ENCODE data around the gene MSL2.
"Not testable (repeated sequence)": the region's sequence is repeated elsewhere in the genome, so short reads cannot be mapped to it uniquely, and the experiment has no call there.

The MSL2 gene

GRCh38 chr3:136177876-136178275 is 18.3 kb downstream of the MSL2 start:
- Histone ChIP-seq H3K36me3 (ENCODE audit: insufficient read depth, insufficient read length, low read length) (no peaks in the 10 kb centered on the region), H3K27me3 (ENCODE audit: insufficient read depth, insufficient read length) (no peaks in the 10 kb centered on the region), H3K4me3 (ENCODE audit: insufficient read length, low read depth) (no peak overlapping the region), H3K9ac (ENCODE audit: insufficient read length, low read depth) (no peak overlapping the region), H3K4me1 (ENCODE audit: insufficient read depth, insufficient read length) (no peaks in the 10 kb centered on the region), H3K9me3 (ENCODE audit: insufficient read depth, low read length) (no peaks in the 10 kb centered on the region)
- TF ChIP-seq ZNF274 (IDR thresholded peaks at IDR 0.05; ENCODE audit: low read depth, low read length) (no peak), YY1 (IDR thresholded peaks at IDR 0.05; ENCODE audit: insufficient read depth, insufficient read length) (no peak), SUZ12 (IDR thresholded peaks at IDR 0.05; ENCODE audit: extremely low read depth, insufficient read depth, insufficient read length) (no peak)
- DNase-seq (ENCODE audit: low read depth, low spot score): no peak

GRCh38 chr3:136173939-136174490 is 22.1 kb downstream of the MSL2 start:
- Histone ChIP-seq H3K4me3 (ENCODE audit: insufficient read length, low read depth) (no peak overlapping the region), H3K9ac (ENCODE audit: insufficient read length, low read depth) (no peak overlapping the region), H3K4me1 (ENCODE audit: insufficient read depth, insufficient read length) (no peaks in the 10 kb centered on the region), H3K27me3 (ENCODE audit: insufficient read depth, insufficient read length) (no peaks in the 10 kb centered on the region), H3K36me3 (ENCODE audit: insufficient read depth, insufficient read length, low read length) (no peaks in the 10 kb centered on the region), H3K9me3 (ENCODE audit: insufficient read depth, low read length) (no peaks in the 10 kb centered on the region)
- no peak for TF ChIP-seq ZNF274 (IDR thresholded peaks at IDR 0.05; ENCODE audit: low read depth, low read length)
- no peak for TF ChIP-seq SUZ12 (IDR thresholded peaks at IDR 0.05; ENCODE audit: extremely low read depth, insufficient read depth, insufficient read length)
- TF ChIP-seq YY1 (IDR thresholded peaks at IDR 0.05; ENCODE audit: insufficient read depth, insufficient read length): no peak
- no peak for DNase-seq (ENCODE audit: low read depth, low spot score)

- Histone ChIP-seq H3K9me3 (ENCODE audit: insufficient read depth, low read length) (no peaks in the 10 kb centered on the region), H3K9ac (ENCODE audit: insufficient read length, low read depth) (no peak overlapping the region), H3K36me3 (ENCODE audit: insufficient read depth, insufficient read length, low read length) (no peaks in the 10 kb centered on the region), H3K4me1 (ENCODE audit: insufficient read depth, insufficient read length) (no peaks in the 10 kb centered on the region), H3K4me3 (ENCODE audit: insufficient read length, low read depth) (no peak overlapping the region), H3K27me3 (ENCODE audit: insufficient read depth, insufficient read length) (no peaks in the 10 kb centered on the region)
- DNase-seq (ENCODE audit: low read depth, low spot score): no peak
- TF ChIP-seq YY1 (IDR thresholded peaks at IDR 0.05; ENCODE audit: insufficient read depth, insufficient read length) (no peak), ZNF274 (IDR thresholded peaks at IDR 0.05; ENCODE audit: low read depth, low read length) (no peak), SUZ12 (IDR thresholded peaks at IDR 0.05; ENCODE audit: extremely low read depth, insufficient read depth, insufficient read length) (no peak)
These were observed 25.0 kb downstream of the MSL2 start for GRCh38 chr3:136171097-136171542.

GRCh38 chr3:136168236-136168635 is 27.9 kb downstream of the MSL2 start:
- H3K4me1 ChIP-seq (ENCODE audit: insufficient read depth, insufficient read length); H3K9me3 ChIP-seq (ENCODE audit: insufficient read depth, low read length); H3K27me3 ChIP-seq (ENCODE audit: insufficient read depth, insufficient read length); H3K4me3 ChIP-seq (ENCODE audit: insufficient read length, low read depth); DNase-seq (ENCODE audit: low read depth, low spot score); H3K36me3 ChIP-seq (ENCODE audit: insufficient read depth, insufficient read length, low read length); H3K9ac ChIP-seq (ENCODE audit: insufficient read length, low read depth): not testable (repeated sequence)

GRCh38 chr3:136166507-136166906 is 29.6 kb downstream of the MSL2 start:
- Histone ChIP-seq H3K36me3 (ENCODE audit: insufficient read depth, insufficient read length, low read length) (no peaks in the 10 kb centered on the region), H3K4me3 (ENCODE audit: insufficient read length, low read depth) (no peak overlapping the region), H3K9me3 (ENCODE audit: insufficient read depth, low read length) (no peaks in the 10 kb centered on the region), H3K9ac (ENCODE audit: insufficient read length, low read depth) (no peak overlapping the region), H3K4me1 (ENCODE audit: insufficient read depth, insufficient read length) (no peaks in the 10 kb centered on the region), H3K27me3 (ENCODE audit: insufficient read depth, insufficient read length) (no peaks in the 10 kb centered on the region)
- DNase-seq (ENCODE audit: low read depth, low spot score): no peak
- TF ChIP-seq SUZ12 (IDR thresholded peaks at IDR 0.05; ENCODE audit: extremely low read depth, insufficient read depth, insufficient read length) (no peak), ZNF274 (IDR thresholded peaks at IDR 0.05; ENCODE audit: low read depth, low read length) (no peak), YY1 (IDR thresholded peaks at IDR 0.05; ENCODE audit: insufficient read depth, insufficient read length) (no peak)

GRCh38 chr3:136163607-136164006 is 32.5 kb downstream of the MSL2 start:
- not testable (repeated sequence) for H3K27me3 ChIP-seq (ENCODE audit: insufficient read depth, insufficient read length); H3K4me3 ChIP-seq (ENCODE audit: insufficient read length, low read depth); H3K9ac ChIP-seq (ENCODE audit: insufficient read length, low read depth); H3K9me3 ChIP-seq (ENCODE audit: insufficient read depth, low read length); H3K4me1 ChIP-seq (ENCODE audit: insufficient read depth, insufficient read length); H3K36me3 ChIP-seq (ENCODE audit: insufficient read depth, insufficient read length, low read length)
- peak; percentile 8 for DNase-seq (ENCODE audit: low read depth, low spot score)

GRCh38 chr3:136162322-136162721 is 33.8 kb downstream of the MSL2 start:
- H3K4me3 ChIP-seq (ENCODE audit: insufficient read length, low read depth): no peak overlapping the region
- H3K4me1 ChIP-seq (ENCODE audit: insufficient read depth, insufficient read length): no peaks in the 10 kb centered on the region
- TF ChIP-seq SUZ12 (IDR thresholded peaks at IDR 0.05; ENCODE audit: extremely low read depth, insufficient read depth, insufficient read length) (no peak), YY1 (IDR thresholded peaks at IDR 0.05; ENCODE audit: insufficient read depth, insufficient read length) (no peak), ZNF274 (IDR thresholded peaks at IDR 0.05; ENCODE audit: low read depth, low read length) (no peak)
- DNase-seq (ENCODE audit: low read depth, low spot score): no peak
- H3K9me3 ChIP-seq (ENCODE audit: insufficient read depth, low read length): no peaks in the 10 kb centered on the region
- H3K9ac ChIP-seq (ENCODE audit: insufficient read length, low read depth): no peak overlapping the region
- H3K27me3 ChIP-seq (ENCODE audit: insufficient read depth, insufficient read length): no peaks in the 10 kb centered on the region
- H3K36me3 ChIP-seq (ENCODE audit: insufficient read depth, insufficient read length, low read length): no peaks in the 10 kb centered on the region

GRCh38 chr3:136161516-136161915 is 34.6 kb downstream of the MSL2 start:
- no peak overlapping the region for H3K9ac ChIP-seq (ENCODE audit: insufficient read length, low read depth)
- no peaks in the 10 kb centered on the region for H3K27me3 ChIP-seq (ENCODE audit: insufficient read depth, insufficient read length)
- no peaks in the 10 kb centered on the region for H3K9me3 ChIP-seq (ENCODE audit: insufficient read depth, low read length)
- no peak for TF ChIP-seq ZNF274 (IDR thresholded peaks at IDR 0.05; ENCODE audit: low read depth, low read length)
- no peak for TF ChIP-seq YY1 (IDR thresholded peaks at IDR 0.05; ENCODE audit: insufficient read depth, insufficient read length)
- no peak for TF ChIP-seq SUZ12 (IDR thresholded peaks at IDR 0.05; ENCODE audit: extremely low read depth, insufficient read depth, insufficient read length)
- H3K4me1 ChIP-seq (ENCODE audit: insufficient read depth, insufficient read length): no peaks in the 10 kb centered on the region
- H3K4me3 ChIP-seq (ENCODE audit: insufficient read length, low read depth): no peak overlapping the region
- no peak for DNase-seq (ENCODE audit: low read depth, low spot score)
- no peaks in the 10 kb centered on the region for H3K36me3 ChIP-seq (ENCODE audit: insufficient read depth, insufficient read length, low read length)
